Measurements from ENCODE around the gene CALHM3. TPM values are rescaled to one million over a fixed set of nuclear protein-coding genes. Genes with fewer than 3 reads are reported as not detected.

The CALHM3 gene
- polyA plus RNA-seq, 1 of the 3 experiments (the other 2 are of a cell fraction), result not detected

DNA sequence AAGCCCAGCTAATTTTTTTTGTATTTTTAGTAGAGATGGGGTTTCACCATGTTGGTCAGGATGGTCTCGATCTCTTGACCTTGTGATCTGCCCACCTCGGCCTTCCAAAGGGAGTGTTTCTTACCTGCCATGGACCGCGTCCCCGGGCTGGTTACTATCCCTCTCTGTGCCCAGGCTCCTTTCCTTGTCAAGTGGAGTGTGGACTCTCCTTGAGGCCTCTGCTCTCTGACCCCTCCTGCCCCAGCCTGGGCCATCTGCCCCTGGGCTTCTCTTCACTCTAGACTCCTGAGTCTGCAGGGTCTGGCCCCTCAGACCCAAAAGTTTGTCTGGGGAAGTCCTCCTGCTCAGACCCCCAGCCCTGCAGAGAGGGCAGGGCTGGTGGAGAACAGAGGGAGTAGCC lies 35.2 kb upstream of the CALHM3 start (continued):
- TF ChIP-seq SIN3A (IDR thresholded peaks at IDR 0.05; ENCODE audit: borderline replicate concordance, low read depth, low read length), result no peak
- no peak for TF ChIP-seq TCF12 (IDR thresholded peaks at IDR 0.05)
- TF ChIP-seq, protein P1, sequence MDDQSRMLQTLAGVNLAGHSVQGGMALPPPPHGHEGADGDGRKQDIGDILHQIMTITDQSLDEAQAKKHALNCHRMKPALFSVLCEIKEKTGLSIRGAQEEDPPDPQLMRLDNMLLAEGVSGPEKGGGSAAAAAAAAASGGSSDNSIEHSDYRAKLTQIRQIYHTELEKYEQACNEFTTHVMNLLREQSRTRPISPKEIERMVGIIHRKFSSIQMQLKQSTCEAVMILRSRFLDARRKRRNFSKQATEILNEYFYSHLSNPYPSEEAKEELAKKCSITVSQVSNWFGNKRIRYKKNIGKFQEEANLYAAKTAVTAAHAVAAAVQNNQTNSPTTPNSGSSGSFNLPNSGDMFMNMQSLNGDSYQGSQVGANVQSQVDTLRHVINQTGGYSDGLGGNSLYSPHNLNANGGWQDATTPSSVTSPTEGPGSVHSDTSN (IDR thresholded peaks at IDR 0.05), result no peak
- no peak for TF ChIP-seq FOXM1 (IDR thresholded peaks at IDR 0.05; ENCODE audit: low read depth)
- TF ChIP-seq FOSL2 (IDR thresholded peaks at IDR 0.05; ENCODE audit: borderline replicate concordance, low read depth), result no peak

DNA sequence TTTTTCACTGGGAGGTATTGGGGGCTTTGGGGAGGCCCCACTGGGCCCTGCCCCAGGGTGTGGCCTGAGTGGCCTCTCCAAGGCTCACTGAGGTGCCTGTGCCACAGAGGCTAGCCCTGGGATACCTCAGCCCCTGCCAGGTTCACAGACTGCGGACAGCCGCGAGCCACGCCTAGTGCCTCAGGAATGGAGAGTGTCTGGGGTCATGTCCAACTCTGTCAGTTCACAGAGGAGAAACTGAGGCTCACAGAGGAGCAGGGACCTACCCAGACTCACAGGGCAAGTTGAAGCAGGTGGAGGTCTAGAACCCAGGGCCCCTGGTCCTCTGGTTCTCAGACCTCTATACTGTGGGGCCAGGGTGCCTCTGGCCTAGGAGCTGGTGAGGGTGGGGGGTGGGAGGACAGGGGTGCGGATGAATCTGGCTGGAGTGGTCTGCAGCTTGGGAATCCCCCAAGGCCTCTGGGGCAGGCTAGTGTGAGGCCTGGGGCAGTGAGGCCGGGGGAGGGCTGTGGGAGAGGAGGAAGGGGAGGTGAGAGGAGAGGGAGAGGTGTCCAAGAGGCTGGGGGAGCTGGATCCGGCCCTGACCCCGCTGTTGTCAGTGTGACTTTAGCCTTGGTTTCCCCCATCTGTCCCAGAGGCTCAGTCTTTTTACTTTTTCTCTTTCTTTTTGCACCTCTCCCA lies 34.5 kb upstream of the CALHM3 start:
- H3K9me3 ChIP-seq, result no peaks in the 10 kb centered on the region
- no peaks in the 10 kb centered on the region for H3K9me2 ChIP-seq
- no peak overlapping the region for H2AFZ ChIP-seq (ENCODE audit: low read depth)
- peaks cover 0 to 8% of the 10 kb centered on the region in 2 experiments; a peak in 1 of 4 replicates for H3K4me1 ChIP-seq (ENCODE audit: control insufficient read depth in 1 of 2, insufficient read depth in 2 of 2, low read depth in 1 of 2, low read length in 1 of 2)
- H4K20me1 ChIP-seq (ENCODE audit: insufficient read depth), result no peaks in the 10 kb centered on the region
- H3K27ac ChIP-seq (ENCODE audit: low read depth in 2 of 2, low read length in 1 of 2), result no peak overlapping the region
- H3K4me3 ChIP-seq (ENCODE audit: low read depth in 2 of 2, low read length in 1 of 2), result no peak overlapping the region
- ChIA-PET POLR2A (no interaction called here), CTCF (no interaction called here)
- H3K36me3 ChIP-seq (replicated peaks in 1 of 2; ENCODE audit: control insufficient read depth in 1 of 2, insufficient read depth in 2 of 2, low read length in 1 of 2), result no peaks in the 10 kb centered on the region
- WGBS (ENCODE audit: low lambda C conversion rate), result 92% methylated on average over 2 of the region's 8 CpGs
- H3K4me2 ChIP-seq, result no peak overlapping the region
- TF ChIP-seq, protein P2, sequence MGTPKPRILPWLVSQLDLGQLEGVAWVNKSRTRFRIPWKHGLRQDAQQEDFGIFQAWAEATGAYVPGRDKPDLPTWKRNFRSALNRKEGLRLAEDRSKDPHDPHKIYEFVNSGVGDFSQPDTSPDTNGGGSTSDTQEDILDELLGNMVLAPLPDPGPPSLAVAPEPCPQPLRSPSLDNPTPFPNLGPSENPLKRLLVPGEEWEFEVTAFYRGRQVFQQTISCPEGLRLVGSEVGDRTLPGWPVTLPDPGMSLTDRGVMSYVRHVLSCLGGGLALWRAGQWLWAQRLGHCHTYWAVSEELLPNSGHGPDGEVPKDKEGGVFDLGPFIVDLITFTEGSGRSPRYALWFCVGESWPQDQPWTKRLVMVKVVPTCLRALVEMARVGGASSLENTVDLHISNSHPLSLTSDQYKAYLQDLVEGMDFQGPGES (IDR thresholded peaks at IDR 0.05; ENCODE audit: low read depth, low read length), result no peak
- TF ChIP-seq YY1 (IDR thresholded peaks at IDR 0.05; ENCODE audit: low read depth) (no peak), RFX5 (IDR thresholded peaks at IDR 0.05; ENCODE audit: low read length) (no peak), EP300 (IDR thresholded peaks at IDR 0.05; ENCODE audit: borderline replicate concordance in 1 of 2, low read depth in 1 of 2, low read length in 1 of 2) (no peak), EZH2phosphoT487 (IDR thresholded peaks at IDR 0.05; ENCODE audit: borderline replicate concordance, low read depth) (no peak), GABPA (IDR thresholded peaks at IDR 0.05; ENCODE audit: low read depth) (no peak), NFIC (IDR thresholded peaks at IDR 0.05; ENCODE audit: borderline replicate concordance) (no peak), TEAD4 (IDR thresholded peaks at IDR 0.05; ENCODE audit: borderline replicate concordance, insufficient read depth) (no peak), FOXJ3 (CRISPR knock-in tag; IDR thresholded peaks at IDR 0.05) (no peak), JUND (IDR thresholded peaks at IDR 0.05) (no peak), RAD21 (IDR thresholded peaks at IDR 0.05; ENCODE audit: low read length) (no peak), MXI1 (IDR thresholded peaks at IDR 0.05; ENCODE audit: low read depth, low read length) (no peak), FOXM1 (IDR thresholded peaks at IDR 0.05; ENCODE audit: low read depth) (no peak)
- TF ChIP-seq, protein P3, sequence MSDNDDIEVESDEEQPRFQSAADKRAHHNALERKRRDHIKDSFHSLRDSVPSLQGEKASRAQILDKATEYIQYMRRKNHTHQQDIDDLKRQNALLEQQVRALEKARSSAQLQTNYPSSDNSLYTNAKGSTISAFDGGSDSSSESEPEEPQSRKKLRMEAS (IDR thresholded peaks at IDR 0.05; ENCODE audit: low read depth), result no peak
- no peak overlapping the region for H3K9ac ChIP-seq
- H3F3A ChIP-seq (replicated peaks; ENCODE audit: insufficient read depth), result no peaks in the 10 kb centered on the region
- 0 out of 2 replicates have a peak, but pooled peaks cover 3% of the 10 kb centered on the region for H3K27me3 ChIP-seq (ENCODE audit: insufficient read depth)
- peak; percentile 16 for DNase-seq
- no peaks in the 10 kb centered on the region for H3K79me2 ChIP-seq (ENCODE audit: insufficient read depth)
